ENCODE measurements around the gene ASAP2. TPM values are rescaled to one million over a fixed set of nuclear protein-coding genes. Genes with fewer than 3 reads are reported as not detected.

The ASAP2 gene
- total and polyA plus RNA-seq, 9 of the 15 experiments (the other 6 are each of a cell fraction or from before 2014, with no cell fraction given) = 0.06 to 4.3 (median 3.1) TPM

GRCh38 chr2:9313443-9313842, 106.8 kb downstream of the ASAP2 start (continued):
- no peak for TF ChIP-seq POLR2H (tag; IDR thresholded peaks at IDR 0.05; ENCODE audit: low read depth)
- TF ChIP-seq ZMIZ1 (IDR thresholded peaks at IDR 0.05; ENCODE audit: low read depth in 2 of 2, low read length in 2 of 2) = no peak
- no peak for TF ChIP-seq ZNF449 (CRISPR knock-in tag; IDR thresholded peaks at IDR 0.05)
- no peak for TF ChIP-seq ZNF280A (IDR thresholded peaks at IDR 0.05; ENCODE audit: low read depth, partially characterized antibody)
- no peak for TF ChIP-seq ARNT (IDR thresholded peaks at IDR 0.05)
- TF ChIP-seq ZNF445 (CRISPR knock-in tag; IDR thresholded peaks at IDR 0.05; ENCODE audit: low read depth) = no peak
- no peak for TF ChIP-seq FOS (IDR thresholded peaks at IDR 0.05; ENCODE audit: extremely low read depth, insufficient read length)
- TF ChIP-seq ZNF75A (CRISPR knock-in tag; IDR thresholded peaks at IDR 0.05) = no peak
- TF ChIP-seq EGR1 (conservative IDR thresholded peaks at IDR 0.05) = 0 out of 2 replicates have a peak, but pooled peaks have one; percentile 7
- TF ChIP-seq HLTF (IDR thresholded peaks at IDR 0.05) = no peak
- no peak for TF ChIP-seq ZNF24 (IDR thresholded peaks at IDR 0.05)
- no peak for TF ChIP-seq ZKSCAN8 (CRISPR knock-in tag; IDR thresholded peaks at IDR 0.05)
- TF ChIP-seq ZFP91 (CRISPR knock-in tag; IDR thresholded peaks at IDR 0.05) = no peak
- TF ChIP-seq GABPB2 (CRISPR knock-in tag; conservative IDR thresholded peaks at IDR 0.05) = no peak
- TF ChIP-seq ARID2 (IDR thresholded peaks at IDR 0.05) = no peak
- no peak for TF ChIP-seq SREBF1 (IDR thresholded peaks at IDR 0.05; ENCODE audit: borderline replicate concordance, low read depth, low read length)
- TF ChIP-seq AFF4 (CRISPR knock-in tag; IDR thresholded peaks at IDR 0.05) = no peak
- no peak for TF ChIP-seq HNRNPL (IDR thresholded peaks at IDR 0.05; ENCODE audit: low read depth, low read length)
